ENCODE measurements around the gene PRIMA1.

Gene PRIMA1

DNA sequence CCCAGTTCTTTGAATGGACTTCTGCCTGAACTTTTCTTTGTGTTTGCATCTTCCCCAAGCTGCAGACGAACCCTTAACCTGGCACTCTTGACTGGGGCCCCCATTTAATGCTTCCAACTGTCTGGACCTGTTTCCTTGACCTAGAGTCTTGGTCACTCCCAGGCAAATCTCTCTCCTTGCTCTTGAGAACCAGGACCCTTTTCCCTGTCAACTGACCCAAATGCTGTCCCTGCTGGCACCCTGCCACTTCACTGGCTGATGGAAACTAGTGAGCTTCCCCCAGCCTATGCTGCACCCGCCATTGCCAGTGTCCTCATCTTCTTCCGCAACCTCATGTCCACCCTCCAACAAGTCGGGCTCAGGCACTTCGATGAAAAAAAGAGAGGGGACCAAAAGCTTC lies 79.5 kb downstream of the PRIMA1 start:
- DNase-seq, result no peak

- DNase-seq, result peak; percentile 71
Measured at GRCh38 chr14:93708311-93708734, 80.0 kb downstream of the PRIMA1 start.

DNA sequence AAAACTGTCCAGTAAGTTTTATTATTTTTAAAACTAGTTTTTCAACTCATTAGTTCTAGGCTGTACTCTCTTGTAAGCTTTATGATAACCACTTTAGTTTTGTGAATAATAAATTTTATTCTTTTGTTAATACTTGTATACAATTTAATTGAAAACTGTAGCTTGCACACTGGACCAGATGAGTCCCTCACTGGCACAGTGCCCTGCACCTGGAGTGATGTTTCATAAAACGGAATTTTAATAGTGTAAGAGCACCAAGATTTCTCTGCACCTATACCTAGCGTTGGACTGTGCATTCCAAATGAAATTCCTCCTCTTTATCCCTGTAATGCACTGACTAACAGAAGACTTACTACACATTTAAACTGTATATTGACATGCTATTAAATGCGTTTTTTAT lies 80.8 kb downstream of the PRIMA1 start:
- peak; percentile 83 for DNase-seq

- peak; percentile 93 for DNase-seq
Measured at GRCh38 chr14:93706360-93706955, 81.8 kb downstream of the PRIMA1 start.

- peak; percentile 28 for DNase-seq
Measured at GRCh38 chr14:93705513-93706156, 82.7 kb downstream of the PRIMA1 start.

DNA sequence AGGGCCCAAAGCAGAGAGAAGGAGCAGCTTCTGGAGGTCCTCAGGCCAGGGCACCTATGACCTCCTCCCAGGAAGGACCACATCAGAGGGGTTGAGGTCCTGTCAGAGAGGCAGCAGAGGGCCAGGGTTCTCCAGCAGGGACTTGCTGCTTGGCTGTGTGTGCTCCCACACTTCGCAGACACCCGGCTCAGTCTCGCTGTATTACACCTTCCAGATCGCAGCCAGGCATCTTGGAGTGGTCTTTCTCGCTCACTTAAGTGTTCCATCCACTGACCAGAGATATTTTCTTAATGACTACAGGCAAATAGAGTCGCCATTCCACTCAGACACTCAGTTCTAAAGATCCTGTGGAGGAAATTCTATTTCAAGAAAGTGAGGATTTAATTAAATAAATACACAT lies 84.3 kb downstream of the PRIMA1 start:
- DNase-seq, result no peak

GRCh38 chr14:93702946-93703345 lies 85.3 kb downstream of the PRIMA1 start:
- DNase-seq, result no peak

DNA sequence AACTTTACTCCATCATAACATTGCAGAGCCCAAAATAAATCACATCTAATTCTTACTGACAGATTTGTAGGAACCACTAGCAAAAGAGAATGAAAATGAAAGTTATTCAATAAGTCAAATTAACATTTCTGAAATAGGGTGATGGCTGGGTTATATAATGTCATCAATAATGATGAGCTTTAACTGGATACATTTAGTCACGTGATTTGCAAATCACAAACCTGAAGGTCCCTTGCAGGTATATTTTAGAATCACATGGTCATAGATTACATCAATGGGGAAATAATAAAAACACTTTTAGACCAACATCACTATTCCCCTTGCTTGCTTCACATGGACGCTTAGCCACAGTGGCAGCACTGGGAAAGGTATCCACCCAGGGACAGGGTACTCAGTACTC lies 86.7 kb downstream of the PRIMA1 start:
- no peak for DNase-seq

- no peak for DNase-seq
Measured at GRCh38 chr14:93700928-93701327, 87.4 kb downstream of the PRIMA1 start.

DNA sequence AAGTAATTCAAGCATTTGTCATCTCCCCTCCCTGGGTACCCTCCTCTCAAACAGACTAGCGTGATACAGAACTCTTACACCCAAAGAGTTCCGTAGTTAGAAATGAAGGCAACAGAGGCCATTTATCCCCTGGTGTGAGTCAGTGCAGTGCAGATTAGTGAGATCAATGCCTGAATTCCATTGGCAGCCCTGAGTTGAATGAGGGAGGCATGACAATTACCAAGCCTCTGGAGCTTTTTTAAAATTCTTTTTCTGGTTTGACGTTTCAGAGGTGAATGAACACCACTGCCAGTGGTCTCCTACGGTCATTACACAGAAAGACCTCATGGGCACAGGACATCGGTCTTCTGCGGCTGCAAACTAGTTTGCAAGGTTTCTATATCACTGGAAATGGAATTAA lies 94.4 kb downstream of the PRIMA1 start:
- DNase-seq, result no peak

DNA sequence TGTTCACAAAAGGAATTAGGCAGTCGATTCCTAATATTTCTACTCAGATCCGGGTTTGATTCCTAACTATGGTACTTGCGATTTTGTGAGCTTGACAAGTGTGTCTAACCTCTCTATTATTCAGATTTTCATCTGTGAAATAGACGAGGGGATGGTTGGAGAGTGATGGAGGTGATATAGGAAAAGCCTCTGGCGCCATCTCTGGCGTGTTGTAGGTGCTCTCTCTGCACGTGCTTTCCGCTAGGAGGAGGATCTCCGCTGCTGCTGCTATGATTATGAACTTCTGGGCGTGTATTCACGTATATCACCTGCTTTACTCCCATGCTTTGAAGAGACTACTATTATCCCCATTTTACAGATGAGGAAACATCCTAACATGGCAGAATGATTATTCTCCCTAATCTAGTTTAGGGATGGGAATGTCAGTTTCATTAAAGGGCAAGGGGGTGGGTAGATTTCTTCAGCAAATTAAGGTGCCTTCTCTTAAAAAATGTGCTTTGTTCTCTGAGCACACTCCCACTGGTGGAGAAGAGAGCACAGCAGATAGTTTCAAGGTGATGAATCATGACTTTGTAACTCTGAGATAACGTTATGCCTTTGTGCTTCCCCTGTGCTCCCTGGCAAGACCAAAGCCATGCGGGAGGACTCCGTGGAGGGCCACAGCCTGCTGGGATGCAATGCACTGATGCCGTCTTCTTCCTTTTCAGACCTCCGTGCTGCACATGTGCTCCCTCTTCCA lies 97.1 kb downstream of the PRIMA1 start:
- no peak for DNase-seq

DNA sequence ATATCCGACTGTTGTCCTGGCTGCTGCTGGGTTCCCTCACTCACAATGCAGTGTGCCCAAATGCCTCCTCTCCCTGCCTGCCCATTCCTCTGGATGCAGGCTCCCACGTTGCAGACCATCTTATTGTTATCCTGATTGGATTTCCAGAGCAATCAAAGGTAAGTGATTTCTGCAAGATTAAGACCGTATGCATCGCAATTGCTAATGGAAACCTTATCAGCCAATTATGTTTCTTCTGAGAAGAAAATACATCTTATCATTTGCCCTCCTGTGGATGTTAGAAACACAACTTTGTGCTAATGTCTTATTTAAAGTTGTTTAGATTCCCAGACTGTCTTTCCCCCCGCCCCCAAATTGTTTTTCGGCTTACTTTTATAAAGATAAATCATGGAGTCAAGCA lies 98.1 kb downstream of the PRIMA1 start:
- DNase-seq, result no peak

- DNase-seq, result peak; percentile 62
Measured at GRCh38 chr14:93688820-93689219, 99.5 kb downstream of the PRIMA1 start.

DNA sequence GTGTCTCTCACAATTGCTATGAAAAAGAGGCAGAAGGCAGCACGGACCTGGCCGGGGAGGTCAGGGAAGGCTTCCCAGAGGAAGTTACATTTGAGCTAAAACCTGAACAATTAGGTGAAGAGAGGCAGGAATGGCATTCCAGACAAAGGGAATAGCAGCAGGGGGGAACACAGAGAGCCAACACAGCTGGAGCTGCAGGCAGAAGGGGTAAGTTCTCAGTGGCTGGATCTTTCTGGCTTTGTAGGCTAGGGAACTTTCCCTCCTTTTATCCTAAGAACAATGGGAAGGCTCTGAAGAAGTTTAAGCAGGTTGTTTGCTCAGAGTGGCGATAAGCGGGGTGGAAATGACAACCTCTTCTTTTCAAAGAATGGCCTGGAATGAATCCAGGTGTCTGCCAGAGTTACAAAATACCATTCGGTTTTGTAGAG lies 100.0 kb downstream of the PRIMA1 start:
- peak; percentile 57 for DNase-seq

GRCh38 chr14:93686268-93686667 lies 102.0 kb downstream of the PRIMA1 start:
- DNase-seq, result peak; percentile 27

- no peak for DNase-seq
Measured at GRCh38 chr14:93685121-93685895, 103.0 kb downstream of the PRIMA1 start.

- no peak for DNase-seq
Measured at GRCh38 chr14:93683226-93683625, 105.1 kb downstream of the PRIMA1 start.

DNA sequence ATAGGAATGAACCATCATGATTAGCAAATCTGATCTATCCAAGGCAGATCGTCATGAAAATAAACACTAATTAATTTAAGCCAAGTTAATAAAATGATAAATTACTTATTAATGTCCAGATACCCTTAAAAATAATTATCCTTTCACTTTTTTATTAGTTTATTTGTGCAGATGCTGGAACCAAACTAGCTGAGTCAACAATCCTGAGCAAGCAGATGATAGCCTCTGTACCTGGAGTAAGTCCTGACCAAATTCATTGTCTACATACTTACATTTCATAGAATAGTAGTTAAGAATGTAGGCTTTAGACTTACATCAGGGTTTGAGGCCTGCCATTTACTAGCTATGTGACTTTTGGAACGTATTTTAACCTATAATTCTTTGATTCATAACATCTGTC lies 105.8 kb downstream of the PRIMA1 start:
- DNase-seq, result no peak

GRCh38 chr14:93676416-93676958 lies 111.8 kb downstream of the PRIMA1 start:
- DNase-seq, result peak; percentile 69

GRCh38 chr14:93675651-93676050 lies 112.6 kb downstream of the PRIMA1 start:
- no peak for DNase-seq

DNA sequence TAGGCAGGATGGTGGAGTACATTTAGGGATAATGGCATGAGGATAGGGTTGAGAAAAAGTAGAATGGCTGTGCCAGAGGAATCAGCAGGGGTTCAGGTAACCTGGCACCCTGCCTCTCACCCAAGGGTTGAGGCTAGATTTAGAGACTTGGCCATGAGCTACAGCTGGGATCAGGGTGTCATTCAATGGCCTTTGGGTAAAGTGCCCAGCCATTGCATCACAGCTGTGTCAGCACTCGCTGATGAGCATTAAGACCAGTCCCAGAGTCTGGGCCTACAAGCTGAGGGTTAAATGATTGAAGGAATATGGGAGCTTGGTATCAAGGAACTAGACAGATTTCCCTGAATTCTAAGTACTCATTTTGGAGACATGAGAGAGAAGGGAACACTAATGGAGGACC lies 113.9 kb downstream of the PRIMA1 start:
- no peak for DNase-seq

DNA sequence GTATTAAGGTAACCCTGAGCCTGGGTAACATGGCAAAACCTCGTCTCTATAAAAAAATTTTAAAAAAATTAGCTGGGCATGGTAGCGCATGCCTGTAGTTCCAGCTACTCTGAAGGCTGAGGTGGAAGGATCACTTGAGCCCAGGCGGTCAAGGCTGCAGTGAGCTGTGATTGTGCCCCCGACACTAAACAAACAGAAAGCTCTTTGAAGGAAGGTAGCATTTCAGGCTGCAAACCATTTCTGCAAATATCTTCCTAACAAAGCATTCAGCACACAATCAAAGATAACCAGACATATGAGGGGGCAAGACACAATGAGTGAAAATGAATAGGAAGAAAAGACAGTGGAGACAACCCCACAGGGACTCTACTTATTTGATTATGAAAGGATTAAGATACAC lies 118.7 kb downstream of the PRIMA1 start:
- DNase-seq, result no peak
